GM23248 (cell line): Measurements from ENCODE around the gene EXTL1. TPM values are rescaled to one million over a fixed set of nuclear protein-coding genes. Genes with fewer than 3 reads are reported as not detected.
A peak's percentile ranks its signal among the peaks of the same experiment; 100 is the strongest.

Experiments used
- DNase-seq: peaks from one replicate; pipeline ENCODE4 v3.0.0-alpha.2; 2015
- H2AFZ ChIP-seq: fragments of 200-600 bp; sonication (generic); 2 replicates; pipeline ENCODE4 v1.6.1; 2016; ENCODE audit warnings: antibody characterized with exemption
- H3F3A ChIP-seq: fragments of 200-600 bp; sonication (generic); 2 replicates; pipeline ENCODE4 v1.6.1; 2016; ENCODE audit warnings: mild to moderate bottlenecking, antibody characterized with exemption, mixed run types; ENCODE audit not compliant: insufficient read depth
- H3K27ac ChIP-seq: fragments of 200-600 bp; sonication (generic); 2 replicates; pipeline ENCODE4 v1.5.1; 2016; ENCODE audit warnings: mild to moderate bottlenecking
- H3K27me3 ChIP-seq: fragments of 200-600 bp; sonication (generic); replicated peaks from 2 replicates; pipeline ENCODE4 v1.6.1; 2016; ENCODE audit warnings: mild to moderate bottlenecking; ENCODE audit not compliant: insufficient read depth
- H3K36me3 ChIP-seq: fragments of 200-600 bp; sonication (generic); 2 replicates; pipeline ENCODE4 v1.6.1; 2016; ENCODE audit warnings: low read depth, mild to moderate bottlenecking
- H3K4me1 ChIP-seq: fragments of 200-600 bp; sonication (generic); 2 replicates; pipeline ENCODE4 v1.6.1; 2016; ENCODE audit warnings: mild to moderate bottlenecking; ENCODE audit not compliant: insufficient read depth
- H3K4me2 ChIP-seq: fragments of 200-600 bp; sonication (generic); one replicate; pipeline ENCODE4 v1.6.1; 2016; ENCODE audit warnings: mild to moderate bottlenecking; ENCODE audit not compliant: unreplicated experiment
- H3K4me3 ChIP-seq: fragments of 200-600 bp; sonication (generic); 2 replicates; pipeline ENCODE4 v1.5.1; 2016; ENCODE audit warnings: mild to moderate bottlenecking
- H3K79me2 ChIP-seq: fragments of 200-600 bp; sonication (generic); 2 replicates; pipeline ENCODE4 v1.6.1; 2016; ENCODE audit warnings: mild to moderate bottlenecking; ENCODE audit not compliant: insufficient read depth
- H3K9ac ChIP-seq: fragments of 200-600 bp; sonication (generic); 2 replicates; pipeline ENCODE4 v1.6.1; 2016; ENCODE audit warnings: mild to moderate bottlenecking
- H3K9me2 ChIP-seq: fragments of 200-600 bp; sonication (generic); 2 replicates; pipeline ENCODE4 v1.6.1; 2016; ENCODE audit warnings: mixed run types, mild to moderate bottlenecking, moderate library complexity; ENCODE audit not compliant: insufficient read depth
- H3K9me3 ChIP-seq: fragments of 200-600 bp; sonication (generic); one replicate; pipeline ENCODE4 v1.6.1; 2017; ENCODE audit warnings: low read depth
- H4K20me1 ChIP-seq: fragments of 200-600 bp; sonication (generic); 2 replicates; pipeline ENCODE4 v1.6.0; 2016; ENCODE audit not compliant: insufficient read depth
- EZH2 ChIP-seq: fragments of 200-600 bp; sonication (generic); IDR thresholded peaks from 2 replicates; pipeline ENCODE4 v1.6.1; 2018; ENCODE audit warnings: antibody characterized with exemption, mild to moderate bottlenecking; ENCODE audit not compliant: insufficient read depth, poor library complexity, severe bottlenecking
- EZH2phosphoT487 ChIP-seq: fragments of 200-600 bp; sonication (generic); IDR thresholded peaks from 2 replicates; pipeline ENCODE4 v1.6.1; 2018; ENCODE audit warnings: antibody characterized with exemption, moderate library complexity, mild to moderate bottlenecking, low read depth; ENCODE audit not compliant: insufficient read depth
- WGBS, 2 experiments: methylation state at CpG; one replicate each; pipeline ENCODE4 v1.1.6; 2015 to 2017; ENCODE audit warnings: low lambda C conversion rate in 2 of 2, low coverage in 1 of 2; ENCODE audit errors: missing lambda C conversion rate in 2 of 2; 5-methylcytosine and 5-hydroxymethylcytosine counted together
- in situ Hi-C: fragments of 300-500 bp; cut with MboI; formaldehyde crosslinking; loops from 2 replicates; pipeline ENCODE4 v1.15.0; 2020
- polyA plus RNA-seq: library from polyadenylated mRNA; unstranded; fragments of >200 nt; fragmentation: Nextera tagmentation; extraction: Ambion mirVana; gene quantifications from 2 replicates; pipeline ENCODE4 v1.2.1, GENCODE V29; 2016
- small RNA-seq: library from RNA; depleted of rRNA; stranded (forward); fragments of <200 nt; gene quantifications from one replicate; pipeline ENCODE3, GENCODE V24; 2014; ENCODE audit warnings: low read depth, low replicate concordance
- total RNA-seq: library from RNA; depleted of rRNA; stranded (reverse); fragments of >200 nt; shearing (Covaris generic); gene quantifications from 2 replicates; pipeline ENCODE4 v1.2.3, GENCODE V29; 2014; rRNA removed

The EXTL1 gene
- total and polyA plus RNA-seq, 2 experiments from 2014 or later: 5.5 to 5.9 TPM

DNA sequence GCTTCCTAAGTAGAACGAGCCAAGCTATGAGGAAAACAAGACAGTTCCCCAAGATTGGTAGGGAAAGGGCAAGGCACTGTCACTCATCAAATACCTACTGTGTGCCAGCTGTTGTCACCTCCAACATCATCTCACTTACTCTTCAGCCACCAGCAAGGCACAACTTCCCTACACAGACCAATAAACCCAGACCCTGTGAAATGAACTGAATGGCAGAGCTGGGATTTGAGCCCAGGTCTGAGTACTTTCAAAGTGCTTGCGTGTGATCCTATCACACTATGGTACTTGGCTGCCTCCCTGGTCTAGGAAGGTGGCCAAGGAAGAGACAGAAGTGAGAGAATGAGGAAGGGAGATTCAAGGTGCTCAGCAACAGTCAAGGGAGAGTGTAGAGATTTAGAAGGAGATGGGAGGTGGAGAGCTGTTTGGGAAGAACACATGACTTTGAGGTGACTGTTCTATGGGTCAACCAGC lies 62.6 kb downstream of the EXTL1 start:
- H3F3A ChIP-seq: no peaks in the 10 kb centered on the region
- in situ Hi-C loops: no loop called here
- no peaks in the 10 kb centered on the region for H3K36me3 ChIP-seq
- WGBS, 2 experiments: 57 to 62% methylated on average over 2 of the region's 2 CpGs
- DNase-seq: peak; percentile 13
- H3K4me1 ChIP-seq: no peaks in the 10 kb centered on the region
- H3K79me2 ChIP-seq: no peaks in the 10 kb centered on the region
- no peaks in the 10 kb centered on the region for H3K9me2 ChIP-seq
- no peaks in the 10 kb centered on the region for H3K9me3 ChIP-seq
- no peak for TF ChIP-seq EZH2phosphoT487
- TF ChIP-seq EZH2: no peak
- H3K9ac ChIP-seq: no peak overlapping the region
- no peak overlapping the region for H2AFZ ChIP-seq
- H3K4me3 ChIP-seq: no peak overlapping the region
- peaks cover 5% of the 10 kb centered on the region for H3K27me3 ChIP-seq
- H3K27ac ChIP-seq: no peak overlapping the region
- no peak overlapping the region for H3K4me2 ChIP-seq
- H4K20me1 ChIP-seq: no peaks in the 10 kb centered on the region

DNA sequence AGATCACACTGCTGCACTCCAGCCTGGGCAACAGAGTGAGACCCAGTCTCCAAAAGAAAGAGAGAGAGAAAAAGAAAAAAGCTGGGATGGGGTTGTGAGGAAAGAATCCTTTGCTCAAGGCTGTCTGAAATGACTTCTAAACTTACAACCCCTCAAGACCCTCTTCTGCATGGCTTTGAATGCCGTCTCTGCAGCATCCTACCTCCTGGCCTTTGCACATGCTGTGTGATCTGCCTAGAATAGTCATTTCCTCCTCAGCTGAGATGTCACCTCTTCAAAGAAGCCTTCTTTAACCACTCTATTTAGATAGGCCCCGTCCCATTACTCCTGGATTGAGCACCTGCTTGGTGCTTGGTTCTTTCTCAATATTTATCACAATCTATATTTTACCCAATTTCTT lies 63.3 kb downstream of the EXTL1 start:
- TF ChIP-seq EZH2 (no peak), EZH2phosphoT487 (no peak)
- H2AFZ ChIP-seq: no peak overlapping the region
- H3K9ac ChIP-seq: no peak overlapping the region
- H3K9me2 ChIP-seq: no peaks in the 10 kb centered on the region
- H3K9me3 ChIP-seq: no peaks in the 10 kb centered on the region
- H3F3A ChIP-seq: no peaks in the 10 kb centered on the region
- no peaks in the 10 kb centered on the region for H4K20me1 ChIP-seq
- no peaks in the 10 kb centered on the region for H3K36me3 ChIP-seq
- no peaks in the 10 kb centered on the region for H3K4me1 ChIP-seq
- no peak for DNase-seq
- no peaks in the 10 kb centered on the region for H3K79me2 ChIP-seq
- no peak overlapping the region for H3K27ac ChIP-seq
- no peak overlapping the region for H3K4me2 ChIP-seq
- in situ Hi-C loops: no loop called here
- H3K4me3 ChIP-seq: no peak overlapping the region
- H3K27me3 ChIP-seq: peaks cover 5% of the 10 kb centered on the region
- WGBS, 2 experiments: 57 to 59% methylated on average over 2 of the region's 2 CpGs

Small RNA genes within 50 kb of the gene (small RNA-seq; reads per million reads assigned to genes)
- gene RF00283 (not detected), gene RF00492 (not detected)

Other genes with a start within 250 kb of the EXTL1 start
- gene SELENON, start 221.6 kb upstream of the EXTL1 start, total RNA-seq: 45.3 and 49.7 TPM in 2 replicates
- gene SELENON, start 221.6 kb upstream of the EXTL1 start, polyA plus RNA-seq: 8.3 and 9.0 TPM in 2 replicates
- gene MTFR1L, start 201.8 kb upstream of the EXTL1 start, total RNA-seq: 57.2 and 58.3 TPM in 2 replicates
- 74.2 and 78.1 TPM in 2 replicates for gene MTFR1L, start 201.8 kb upstream of the EXTL1 start, polyA plus RNA-seq
- gene AUNIP, start 162.3 kb upstream of the EXTL1 start, total RNA-seq: 1.6 and 2.2 TPM in 2 replicates
- gene AUNIP, start 162.3 kb upstream of the EXTL1 start, polyA plus RNA-seq: 2.3 and 3.2 TPM in 2 replicates
- gene PAQR7, start 146.1 kb upstream of the EXTL1 start, total RNA-seq: 18.6 and 20.6 TPM in 2 replicates
- 12.7 and 12.9 TPM in 2 replicates for gene PAQR7, start 146.1 kb upstream of the EXTL1 start, polyA plus RNA-seq
- gene STMN1, start 115.4 kb upstream of the EXTL1 start, total RNA-seq: 44.8 and 45.2 TPM in 2 replicates
- gene STMN1, start 115.4 kb upstream of the EXTL1 start, polyA plus RNA-seq: 299 and 301 TPM in 2 replicates
- 10.7 and 11.9 TPM in 2 replicates for gene PAFAH2, start 23.7 kb upstream of the EXTL1 start, total RNA-seq
- gene PAFAH2, start 23.7 kb upstream of the EXTL1 start, polyA plus RNA-seq: 9.5 and 10.0 TPM in 2 replicates
- gene SLC30A2, start 24.3 kb downstream of the EXTL1 start, total RNA-seq: not detected in 2 replicates
- gene SLC30A2, start 24.3 kb downstream of the EXTL1 start, polyA plus RNA-seq: 0.14 TPM in 1 of 2 replicates, not detected in the other
- gene TRIM63, start 45.9 kb downstream of the EXTL1 start, total RNA-seq: not detected in 2 replicates
- not detected in 2 replicates for gene TRIM63, start 45.9 kb downstream of the EXTL1 start, polyA plus RNA-seq
- 6.6 and 6.8 TPM in 2 replicates for gene PDIK1L, start 90.0 kb downstream of the EXTL1 start, total RNA-seq
- gene PDIK1L, start 90.0 kb downstream of the EXTL1 start, polyA plus RNA-seq: 2.9 and 3.5 TPM in 2 replicates
- 0.63 TPM in 1 of 2 replicates, not detected in the other for gene FAM110D, start 137.3 kb downstream of the EXTL1 start, total RNA-seq
- not detected in 2 replicates for gene FAM110D, start 137.3 kb downstream of the EXTL1 start, polyA plus RNA-seq
- not detected in 2 replicates for gene C1orf232, start 147.2 kb downstream of the EXTL1 start, total RNA-seq
- not detected in 2 replicates for gene C1orf232, start 147.2 kb downstream of the EXTL1 start, polyA plus RNA-seq
- gene ZNF593, start 148.1 kb downstream of the EXTL1 start, total RNA-seq: 8.2 and 25.0 TPM in 2 replicates
- gene ZNF593, start 148.1 kb downstream of the EXTL1 start, polyA plus RNA-seq: 61.2 and 65.8 TPM in 2 replicates
- gene ZNF593OS, start 150.1 kb downstream of the EXTL1 start, total RNA-seq: not detected in 2 replicates
- 0.81 and 0.85 TPM in 2 replicates for gene ZNF593OS, start 150.1 kb downstream of the EXTL1 start, polyA plus RNA-seq
- gene CNKSR1, start 155.7 kb downstream of the EXTL1 start, total RNA-seq: 0.51 TPM in 1 of 2 replicates, not detected in the other
- 0.10 TPM in 1 of 2 replicates, not detected in the other for gene CNKSR1, start 155.7 kb downstream of the EXTL1 start, polyA plus RNA-seq
- not detected in 2 replicates for gene CATSPER4, start 168.8 kb downstream of the EXTL1 start, total RNA-seq
- gene CATSPER4, start 168.8 kb downstream of the EXTL1 start, polyA plus RNA-seq: not detected in 2 replicates
- 6.2 TPM in 2 replicates for gene CEP85, start 212.4 kb downstream of the EXTL1 start, total RNA-seq
- 4.6 and 5.0 TPM in 2 replicates for gene CEP85, start 212.4 kb downstream of the EXTL1 start, polyA plus RNA-seq